Measurements from ENCODE around the gene SNRNP200.

GRCh38 chr2:96315400-96316071 lies 10.2 kb upstream of the SNRNP200 start:
- TF ChIP-seq CSRNP3 (CRISPR knock-in tag; IDR thresholded peaks at IDR 0.05) (no peak), CREB5 (CRISPR knock-in tag; IDR thresholded peaks at IDR 0.05; ENCODE audit: low read depth) (no peak), PATZ1 (CRISPR knock-in tag; IDR thresholded peaks at IDR 0.05; ENCODE audit: borderline replicate concordance) (no peak), ESRRG (CRISPR knock-in tag; IDR thresholded peaks at IDR 0.05) (no peak), TCF4 (CRISPR knock-in tag; IDR thresholded peaks at IDR 0.05; ENCODE audit: borderline replicate concordance) (no peak), RARB (CRISPR knock-in tag; IDR thresholded peaks at IDR 0.05) (no peak), PPARA (CRISPR knock-in tag; IDR thresholded peaks at IDR 0.05; ENCODE audit: borderline replicate concordance) (no peak), ZNF8 (CRISPR knock-in tag; IDR thresholded peaks at IDR 0.05) (no peak), ZNF565 (CRISPR knock-in tag; conservative IDR thresholded peaks at IDR 0.05; ENCODE audit: low read depth) (no peak), TSHZ2 (CRISPR knock-in tag; IDR thresholded peaks at IDR 0.05) (no peak), ZFP30 (CRISPR knock-in tag; IDR thresholded peaks at IDR 0.05) (no peak)

All from SK-N-SH treated with all-trans-retinoic acid at 6 μM for 48 hours (cell line).